Activated naive CD4-positive, alpha-beta T cell (primary cell): Measurements from ENCODE around the gene SLC4A5.
"Not testable (repeated sequence)": the region's sequence is repeated elsewhere in the genome, so short reads cannot be mapped to it uniquely, and the experiment has no call there.

Experiments
- DNase-seq, 4 experiments: peaks; one replicate each; lab custom pipeline; 2025; lab: John Stamatoyannopoulos, UW

The SLC4A5 gene

GRCh38 chr2:74364533-74365505 is 21.6 kb upstream of the SLC4A5 start:
- DNase-seq = no peak

- no peak for DNase-seq
Measured at GRCh38 chr2:74361327-74361726, 18.1 kb upstream of the SLC4A5 start.

- DNase-seq = no peak
Measured at GRCh38 chr2:74357627-74358026, 14.4 kb upstream of the SLC4A5 start.

GRCh38 chr2:74349889-74350288 is 6.7 kb upstream of the SLC4A5 start:
- DNase-seq = no peak

GRCh38 chr2:74347742-74348141 is 4.5 kb upstream of the SLC4A5 start:
- no peak for DNase-seq

- no peak for DNase-seq
Measured at GRCh38 chr2:74347303-74347702, 4.1 kb upstream of the SLC4A5 start.

- no peak for DNase-seq
Measured at GRCh38 chr2:74345272-74345943, 2.2 kb upstream of the SLC4A5 start.

GRCh38 chr2:74336227-74336626 is 7.0 kb downstream of the SLC4A5 start:
- DNase-seq = not testable (repeated sequence)

- peak; percentile 29 to 64 (median 56) for DNase-seq
Measured at GRCh38 chr2:74334931-74335333, 8.3 kb downstream of the SLC4A5 start.

GRCh38 chr2:74333896-74334586 is 9.2 kb downstream of the SLC4A5 start:
- DNase-seq = no peak

- DNase-seq = no peak
Measured at GRCh38 chr2:74333175-74333574, 10.0 kb downstream of the SLC4A5 start.

GRCh38 chr2:74332550-74333174 is 10.6 kb downstream of the SLC4A5 start:
- no peak for DNase-seq

- no peak for DNase-seq
Measured at GRCh38 chr2:74328573-74328972, 14.6 kb downstream of the SLC4A5 start.

GRCh38 chr2:74328074-74328473 is 15.1 kb downstream of the SLC4A5 start:
- DNase-seq = no peak

GRCh38 chr2:74327627-74328026 is 15.6 kb downstream of the SLC4A5 start:
- no peak for DNase-seq

GRCh38 chr2:74327199-74327598 is 16.0 kb downstream of the SLC4A5 start:
- DNase-seq = no peak

- DNase-seq = no peak
Measured at GRCh38 chr2:74325815-74326214, 17.4 kb downstream of the SLC4A5 start.

- DNase-seq = no peak
Measured at GRCh38 chr2:74321737-74322136, 21.5 kb downstream of the SLC4A5 start.

GRCh38 chr2:74317701-74318100 is 25.5 kb downstream of the SLC4A5 start:
- no peak for DNase-seq

GRCh38 chr2:74316627-74317295 is 26.5 kb downstream of the SLC4A5 start:
- DNase-seq = no peak

- no peak for DNase-seq
Measured at GRCh38 chr2:74314107-74314506, 29.1 kb downstream of the SLC4A5 start.

GRCh38 chr2:74313497-74313896 is 29.7 kb downstream of the SLC4A5 start:
- no peak for DNase-seq
